GM12891 (cell line): ENCODE measurements around the gene ABCB1.

Experiments used
- PAX5 ChIP-seq: IDR thresholded peaks from 2 replicates; pipeline ENCODE4 v1.6.1; 2011; ENCODE audit warnings: low read length, moderate library complexity, mild to moderate bottlenecking; ENCODE audit not compliant: insufficient read depth, severe bottlenecking
- POLR2A ChIP-seq: IDR thresholded peaks from 2 replicates; pipeline ENCODE4 v1.6.1; 2011; ENCODE audit warnings: low read depth, low read length, control low read depth
- POLR2AphosphoS5 ChIP-seq: IDR thresholded peaks from 2 replicates; pipeline ENCODE4 v1.6.1; 2011; ENCODE audit warnings: low read depth, low read length, control low read depth
- POU2F2 ChIP-seq: IDR thresholded peaks from 2 replicates; pipeline ENCODE4 v1.6.1; 2011; ENCODE audit warnings: low read depth, mild to moderate bottlenecking, control low read depth, low read length, moderate library complexity
- SPI1 ChIP-seq: IDR thresholded peaks from 2 replicates; pipeline ENCODE4 v1.6.1; 2011; ENCODE audit warnings: low read depth, low read length, control low read depth
- TAF1 ChIP-seq: IDR thresholded peaks from 2 replicates; pipeline ENCODE4 v1.6.1; 2011; ENCODE audit warnings: low read depth, low read length, control low read depth

DNA sequence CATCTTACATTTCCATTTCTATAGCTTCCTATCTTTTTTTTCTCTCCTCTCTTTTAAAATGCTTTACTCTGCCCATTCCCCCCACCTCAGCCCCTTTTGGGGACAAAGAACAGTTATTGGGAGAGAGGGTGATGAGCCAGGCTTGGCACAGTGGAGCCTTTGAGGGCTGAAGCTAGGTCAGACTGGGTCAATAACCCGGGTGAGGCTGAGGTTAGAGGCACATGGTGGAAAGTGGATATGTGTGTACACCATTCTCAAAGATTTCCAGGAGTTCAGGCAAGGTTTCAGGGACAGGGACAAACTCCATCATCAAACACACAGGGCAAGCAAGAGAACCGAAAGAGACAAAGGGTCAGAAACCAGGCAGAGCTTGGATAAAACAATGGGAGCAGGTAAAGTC, 136.7 kb downstream of the ABCB1 start:
- no peak for TF ChIP-seq POLR2A
- TF ChIP-seq POLR2AphosphoS5, result no peak
- TF ChIP-seq SPI1, result no peak
- TF ChIP-seq TAF1, result no peak
- TF ChIP-seq POU2F2, result no peak
- no peak for TF ChIP-seq PAX5
